Heart left ventricle (tissue), 13 donors: ENCODE data around the gene PM20D1.

Source experiments
- POLR2A ChIP-seq, 2 donors: fragments of 450-650 bp; IDR thresholded peaks; one replicate each; pipeline ENCODE4 v1.6.1; 2017; ENCODE audit warnings: antibody characterized with exemption in 2 of 2, mild to moderate bottlenecking in 2 of 2, moderate library complexity in 2 of 2
- TF ChIP-seq, protein P1 (sequence below), 12 donors: fragments of 200-600 bp; sonication (generic) in 4 of 12; IDR thresholded peaks; one replicate each; pipeline versions ENCODE4 v1.5.0 to v1.8.0; 2018 to 2022; ENCODE audit warnings: antibody characterized with exemption in 12 of 12, mild to moderate bottlenecking in 5 of 12
- donor health status: ischemic (EF 13 %, LVEDD 7.1; RV severe dilation, severe dysfunction).
- donor health status: DM: no; HTN: yes; CAD: no.
- donor health status: DM: no; HTN: no; CAD: no.
- donor health status: ischemic (EF 25% LVEDD 6.9; RV normal size, moderate dysfunction).
- donor health status: ischemic (EF 25% LVEDD 5.7; RV mildly dilated, moderate dysfunction).
- donor health status: ischemic (EF 35%, LVEDD 5.7; RV mildly dilated, moderate dysfunction).
- donor health status: nonischemic (EF 11% LVEDD 7.7; RV severe dilation, severe dysfunction).
- donor health status: DM: yes; HTN: yes; CAD: no.
- donor health status: PGD.
- donor health status: ischemic (EF 29% LVEDD 5.4; RV normal size, mild dysfunction).
- donor health status: nonischemic (EF 23%, LVEDD 6.1; RV moderate dilation, normal function).

DNA sequence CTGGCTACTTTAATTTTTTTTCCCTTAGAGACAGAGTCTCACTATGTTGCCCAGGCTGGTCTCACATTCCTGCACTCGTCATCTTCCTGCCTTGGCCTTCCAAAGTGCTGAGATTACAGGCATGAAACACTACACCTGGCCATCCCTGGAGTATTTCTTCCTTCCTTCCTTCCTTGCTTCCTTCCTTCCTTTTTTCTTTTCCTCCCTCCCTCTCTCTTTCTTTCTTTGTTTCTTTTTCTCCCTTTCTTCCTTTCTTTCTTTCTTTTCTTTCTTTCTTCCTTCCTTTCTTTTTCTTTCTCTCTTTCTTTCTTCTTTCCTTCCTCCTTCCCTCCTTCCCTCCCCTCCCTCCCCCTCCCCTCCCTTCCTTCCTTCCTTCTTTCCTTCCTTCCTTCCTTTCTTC is 46.4 kb upstream of the PM20D1 start:
- TF ChIP-seq, protein P1, sequence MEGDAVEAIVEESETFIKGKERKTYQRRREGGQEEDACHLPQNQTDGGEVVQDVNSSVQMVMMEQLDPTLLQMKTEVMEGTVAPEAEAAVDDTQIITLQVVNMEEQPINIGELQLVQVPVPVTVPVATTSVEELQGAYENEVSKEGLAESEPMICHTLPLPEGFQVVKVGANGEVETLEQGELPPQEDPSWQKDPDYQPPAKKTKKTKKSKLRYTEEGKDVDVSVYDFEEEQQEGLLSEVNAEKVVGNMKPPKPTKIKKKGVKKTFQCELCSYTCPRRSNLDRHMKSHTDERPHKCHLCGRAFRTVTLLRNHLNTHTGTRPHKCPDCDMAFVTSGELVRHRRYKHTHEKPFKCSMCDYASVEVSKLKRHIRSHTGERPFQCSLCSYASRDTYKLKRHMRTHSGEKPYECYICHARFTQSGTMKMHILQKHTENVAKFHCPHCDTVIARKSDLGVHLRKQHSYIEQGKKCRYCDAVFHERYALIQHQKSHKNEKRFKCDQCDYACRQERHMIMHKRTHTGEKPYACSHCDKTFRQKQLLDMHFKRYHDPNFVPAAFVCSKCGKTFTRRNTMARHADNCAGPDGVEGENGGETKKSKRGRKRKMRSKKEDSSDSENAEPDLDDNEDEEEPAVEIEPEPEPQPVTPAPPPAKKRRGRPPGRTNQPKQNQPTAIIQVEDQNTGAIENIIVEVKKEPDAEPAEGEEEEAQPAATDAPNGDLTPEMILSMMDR (IDR thresholded peaks at IDR 0.05), result no peak
- TF ChIP-seq POLR2A (IDR thresholded peaks at IDR 0.05), result no peak
